ENCODE data around the gene GSTO1. TPM values are rescaled to one million over a fixed set of nuclear protein-coding genes. Genes with fewer than 3 reads are reported as not detected.
A peak's percentile ranks its signal among the peaks of the same experiment; 100 is the strongest.

GSTO1 gene
- total and polyA plus RNA-seq, 2 of the 13 experiments (the other 11 are each of a cell fraction or from before 2014, with no cell fraction given): 228 to 300 TPM

DNA sequence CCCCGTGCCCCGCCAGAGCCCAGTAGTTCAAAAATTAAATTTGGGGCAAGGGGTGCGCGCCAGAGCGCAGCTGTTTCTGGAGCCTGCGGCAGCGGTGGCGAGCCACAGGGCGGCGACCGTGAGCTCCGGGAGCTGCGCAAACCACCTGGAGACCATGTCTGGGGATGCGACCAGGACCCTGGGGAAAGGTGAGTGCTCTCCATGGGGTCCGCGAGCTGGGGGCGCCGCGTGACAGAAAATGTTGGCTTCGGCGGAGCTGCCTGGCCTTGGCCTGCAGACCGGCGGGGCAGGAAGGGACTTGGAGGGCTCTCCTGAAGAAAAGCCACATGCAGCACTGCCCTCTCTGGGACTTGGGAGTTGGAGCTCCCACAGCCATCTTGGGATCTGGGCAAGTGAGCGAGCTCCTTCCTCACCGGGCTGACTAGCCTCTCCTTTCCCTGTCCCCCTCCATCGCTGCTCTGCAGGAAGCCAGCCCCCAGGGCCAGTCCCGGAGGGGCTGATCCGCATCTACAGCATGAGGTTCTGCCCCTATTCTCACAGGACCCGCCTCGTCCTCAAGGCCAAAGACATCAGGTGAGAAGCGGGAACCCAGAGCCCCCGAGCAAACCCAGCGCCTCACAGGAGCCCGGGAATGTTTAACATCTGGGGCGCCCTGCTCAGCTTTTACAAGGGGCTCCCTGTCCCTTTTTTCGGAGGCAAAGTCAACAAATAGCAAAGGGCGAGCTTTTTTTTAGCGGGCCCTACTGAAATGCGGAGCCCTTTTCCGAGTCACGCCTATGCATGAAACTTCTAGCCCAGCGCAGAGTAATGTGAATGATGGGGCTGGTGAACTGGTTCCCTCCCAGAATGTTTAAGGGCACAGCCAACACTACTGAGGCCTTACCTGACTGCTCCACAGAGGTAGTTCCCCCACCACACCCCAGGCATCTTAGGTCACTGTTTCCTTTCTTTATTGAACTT lies 20.4 kb downstream of the GSTO1 start (continued):
- TF ChIP-seq ATF4 (CRISPR knock-in tag; IDR thresholded peaks at IDR 0.05) (no peak), ZBTB20 (CRISPR knock-in tag; IDR thresholded peaks at IDR 0.05; ENCODE audit: borderline replicate concordance, low read depth) (no peak), SSRP1 (CRISPR knock-in tag; IDR thresholded peaks at IDR 0.05) (no peak), HOXA5 (CRISPR knock-in tag; IDR thresholded peaks at IDR 0.05) (peak; percentile 41; the same call in 1 of the 2 replicates), TCF7L2 (IDR thresholded peaks at IDR 0.05; ENCODE audit: low read depth, low read length) (no peak), ATF2 (CRISPR knock-in tag; IDR thresholded peaks at IDR 0.05) (no peak), ZSCAN21 (CRISPR knock-in tag; IDR thresholded peaks at IDR 0.05; ENCODE audit: borderline replicate concordance) (no peak), ZNF609 (CRISPR knock-in tag; IDR thresholded peaks at IDR 0.05; ENCODE audit: borderline replicate concordance) (peak; percentile 45; the same call in 1 of the 2 replicates), MLLT10 (CRISPR knock-in tag; IDR thresholded peaks at IDR 0.05) (no peak), ZNF264 (CRISPR knock-in tag; IDR thresholded peaks at IDR 0.05) (no peak), ZMYM4 (CRISPR knock-in tag; IDR thresholded peaks at IDR 0.05) (peak; percentile 53; the same call in 1 of the 2 replicates), AHR (CRISPR knock-in tag; IDR thresholded peaks at IDR 0.05) (no peak), ZNF710 (CRISPR knock-in tag; IDR thresholded peaks at IDR 0.05; ENCODE audit: borderline replicate concordance) (0 out of 2 replicates have a peak, but pooled peaks have one; percentile 30)
- TF ChIP-seq, protein P1, sequence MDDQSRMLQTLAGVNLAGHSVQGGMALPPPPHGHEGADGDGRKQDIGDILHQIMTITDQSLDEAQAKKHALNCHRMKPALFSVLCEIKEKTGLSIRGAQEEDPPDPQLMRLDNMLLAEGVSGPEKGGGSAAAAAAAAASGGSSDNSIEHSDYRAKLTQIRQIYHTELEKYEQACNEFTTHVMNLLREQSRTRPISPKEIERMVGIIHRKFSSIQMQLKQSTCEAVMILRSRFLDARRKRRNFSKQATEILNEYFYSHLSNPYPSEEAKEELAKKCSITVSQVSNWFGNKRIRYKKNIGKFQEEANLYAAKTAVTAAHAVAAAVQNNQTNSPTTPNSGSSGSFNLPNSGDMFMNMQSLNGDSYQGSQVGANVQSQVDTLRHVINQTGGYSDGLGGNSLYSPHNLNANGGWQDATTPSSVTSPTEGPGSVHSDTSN (CRISPR knock-in tag; IDR thresholded peaks at IDR 0.05; ENCODE audit: borderline replicate concordance): no peak
- TF ChIP-seq, protein P2, sequence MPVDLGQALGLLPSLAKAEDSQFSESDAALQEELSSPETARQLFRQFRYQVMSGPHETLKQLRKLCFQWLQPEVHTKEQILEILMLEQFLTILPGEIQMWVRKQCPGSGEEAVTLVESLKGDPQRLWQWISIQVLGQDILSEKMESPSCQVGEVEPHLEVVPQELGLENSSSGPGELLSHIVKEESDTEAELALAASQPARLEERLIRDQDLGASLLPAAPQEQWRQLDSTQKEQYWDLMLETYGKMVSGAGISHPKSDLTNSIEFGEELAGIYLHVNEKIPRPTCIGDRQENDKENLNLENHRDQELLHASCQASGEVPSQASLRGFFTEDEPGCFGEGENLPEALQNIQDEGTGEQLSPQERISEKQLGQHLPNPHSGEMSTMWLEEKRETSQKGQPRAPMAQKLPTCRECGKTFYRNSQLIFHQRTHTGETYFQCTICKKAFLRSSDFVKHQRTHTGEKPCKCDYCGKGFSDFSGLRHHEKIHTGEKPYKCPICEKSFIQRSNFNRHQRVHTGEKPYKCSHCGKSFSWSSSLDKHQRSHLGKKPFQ (CRISPR knock-in tag; IDR thresholded peaks at IDR 0.05; ENCODE audit: insufficient replicate concordance): no peak

Measured in HepG2 (cell line).